ENCODE data around the gene KSR2.

DNA sequence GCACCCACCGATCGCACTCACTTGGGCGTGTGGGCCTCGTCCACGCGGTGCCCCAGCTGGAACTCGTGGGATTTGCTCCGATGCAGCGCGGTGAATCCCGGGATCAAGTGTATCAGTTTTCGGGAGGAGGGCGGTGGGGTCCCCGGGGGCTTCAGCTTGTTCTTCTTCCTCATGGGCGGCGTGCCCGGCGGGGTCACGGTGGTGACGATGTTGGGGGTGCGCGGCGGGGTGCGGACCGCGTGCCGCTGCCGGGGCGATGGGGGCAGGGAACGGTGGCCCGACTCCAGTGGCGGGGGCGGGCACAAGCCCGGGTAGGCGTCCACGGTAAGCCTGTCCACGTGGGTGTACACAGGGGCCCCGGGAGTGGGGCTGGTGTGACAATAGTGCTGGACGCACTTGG, 207.8 kb downstream of the KSR2 start:
- TF ChIP-seq, protein P1, sequence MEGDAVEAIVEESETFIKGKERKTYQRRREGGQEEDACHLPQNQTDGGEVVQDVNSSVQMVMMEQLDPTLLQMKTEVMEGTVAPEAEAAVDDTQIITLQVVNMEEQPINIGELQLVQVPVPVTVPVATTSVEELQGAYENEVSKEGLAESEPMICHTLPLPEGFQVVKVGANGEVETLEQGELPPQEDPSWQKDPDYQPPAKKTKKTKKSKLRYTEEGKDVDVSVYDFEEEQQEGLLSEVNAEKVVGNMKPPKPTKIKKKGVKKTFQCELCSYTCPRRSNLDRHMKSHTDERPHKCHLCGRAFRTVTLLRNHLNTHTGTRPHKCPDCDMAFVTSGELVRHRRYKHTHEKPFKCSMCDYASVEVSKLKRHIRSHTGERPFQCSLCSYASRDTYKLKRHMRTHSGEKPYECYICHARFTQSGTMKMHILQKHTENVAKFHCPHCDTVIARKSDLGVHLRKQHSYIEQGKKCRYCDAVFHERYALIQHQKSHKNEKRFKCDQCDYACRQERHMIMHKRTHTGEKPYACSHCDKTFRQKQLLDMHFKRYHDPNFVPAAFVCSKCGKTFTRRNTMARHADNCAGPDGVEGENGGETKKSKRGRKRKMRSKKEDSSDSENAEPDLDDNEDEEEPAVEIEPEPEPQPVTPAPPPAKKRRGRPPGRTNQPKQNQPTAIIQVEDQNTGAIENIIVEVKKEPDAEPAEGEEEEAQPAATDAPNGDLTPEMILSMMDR (IDR thresholded peaks at IDR 0.05 in 2 of 3, conservative IDR thresholded peaks at IDR 0.05 in 1 of 3; ENCODE audit: control insufficient read depth in 2 of 3, extremely low read depth in 1 of 3, insufficient read depth in 1 of 3, low read depth in 3 of 3, low read length in 3 of 3) = no peak
- no peak for TF ChIP-seq EP300 (IDR thresholded peaks at IDR 0.05; ENCODE audit: borderline replicate concordance in 1 of 2, control insufficient read depth in 1 of 2, low read depth in 2 of 2, low read length in 2 of 2)
- no peak for TF ChIP-seq SIN3A (IDR thresholded peaks at IDR 0.05; ENCODE audit: low read depth, low read length)
- TF ChIP-seq, protein P2, sequence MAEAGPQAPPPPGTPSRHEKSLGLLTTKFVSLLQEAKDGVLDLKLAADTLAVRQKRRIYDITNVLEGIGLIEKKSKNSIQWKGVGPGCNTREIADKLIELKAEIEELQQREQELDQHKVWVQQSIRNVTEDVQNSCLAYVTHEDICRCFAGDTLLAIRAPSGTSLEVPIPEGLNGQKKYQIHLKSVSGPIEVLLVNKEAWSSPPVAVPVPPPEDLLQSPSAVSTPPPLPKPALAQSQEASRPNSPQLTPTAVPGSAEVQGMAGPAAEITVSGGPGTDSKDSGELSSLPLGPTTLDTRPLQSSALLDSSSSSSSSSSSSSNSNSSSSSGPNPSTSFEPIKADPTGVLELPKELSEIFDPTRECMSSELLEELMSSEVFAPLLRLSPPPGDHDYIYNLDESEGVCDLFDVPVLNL (IDR thresholded peaks at IDR 0.05; ENCODE audit: low read depth, low read length) = no peak
- TF ChIP-seq POLR2A (IDR thresholded peaks at IDR 0.05; ENCODE audit: low read depth, low read length) = no peak
- no peak for TF ChIP-seq POLR2AphosphoS5 (IDR thresholded peaks at IDR 0.05; ENCODE audit: low read length)
- TF ChIP-seq, protein P3, sequence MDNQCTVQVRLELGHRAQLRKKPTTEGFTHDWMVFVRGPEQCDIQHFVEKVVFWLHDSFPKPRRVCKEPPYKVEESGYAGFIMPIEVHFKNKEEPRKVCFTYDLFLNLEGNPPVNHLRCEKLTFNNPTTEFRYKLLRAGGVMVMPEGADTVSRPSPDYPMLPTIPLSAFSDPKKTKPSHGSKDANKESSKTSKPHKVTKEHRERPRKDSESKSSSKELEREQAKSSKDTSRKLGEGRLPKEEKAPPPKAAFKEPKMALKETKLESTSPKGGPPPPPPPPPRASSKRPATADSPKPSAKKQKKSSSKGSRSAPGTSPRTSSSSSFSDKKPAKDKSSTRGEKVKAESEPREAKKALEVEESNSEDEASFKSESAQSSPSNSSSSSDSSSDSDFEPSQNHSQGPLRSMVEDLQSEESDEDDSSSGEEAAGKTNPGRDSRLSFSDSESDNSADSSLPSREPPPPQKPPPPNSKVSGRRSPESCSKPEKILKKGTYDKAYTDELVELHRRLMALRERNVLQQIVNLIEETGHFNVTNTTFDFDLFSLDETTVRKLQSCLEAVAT (IDR thresholded peaks at IDR 0.05) = no peak
- no peak for TF ChIP-seq SUZ12 (IDR thresholded peaks at IDR 0.05; ENCODE audit: unreplicated experiment)

Data from GM12878 (cell line).